Fibroblast of lung (primary cell): ENCODE results near the gene TNFSF15. TPM values are rescaled to one million over a fixed set of nuclear protein-coding genes. Genes with fewer than 3 reads are reported as not detected.

Experiments
- DNase-seq, 2 donors: peaks; one replicate each; pipeline versions ENCODE4 v3.0.0 to v3.0.0-alpha.2; 2010; ENCODE audit warnings: low read depth in 2 of 2
- H2AFZ ChIP-seq: 2 replicates; pipeline ENCODE4 v1.5.1; 2012; ENCODE audit warnings: low read length, control low read depth, inconsistent platforms
- H3K27ac ChIP-seq: 2 replicates; pipeline ENCODE4 v1.5.1; 2011; ENCODE audit warnings: low read length, control low read depth; ENCODE audit not compliant: insufficient read depth
- H3K27me3 ChIP-seq: 2 replicates; pipeline ENCODE4 v1.5.1; 2011; ENCODE audit warnings: mild to moderate bottlenecking, low read length; ENCODE audit not compliant: control insufficient read depth, insufficient read depth
- H3K36me3 ChIP-seq: 2 replicates; pipeline ENCODE4 v1.5.1; 2011; ENCODE audit warnings: low read length; ENCODE audit not compliant: control insufficient read depth, insufficient read depth
- H3K4me1 ChIP-seq: 2 replicates; pipeline ENCODE4 v1.5.1; 2011; ENCODE audit warnings: low read length; ENCODE audit not compliant: control insufficient read depth, insufficient read depth; ENCODE audit errors: extremely low read depth
- H3K4me2 ChIP-seq: 2 replicates; pipeline ENCODE4 v1.5.1; 2011; ENCODE audit warnings: low read length, control low read depth; ENCODE audit not compliant: insufficient read depth; ENCODE audit errors: extremely low read depth
- H3K4me3 ChIP-seq, 4 experiments: fragments of 200-600 bp in 1 of 4; sonication (generic) in 1 of 4; replicated peaks in 1 of 4; 2 replicates each; pipeline ENCODE4 v1.5.1; 2011 to 2016; ENCODE audit warnings: low read length in 4 of 4, low read depth in 3 of 4, mild to moderate bottlenecking in 3 of 4, control low read depth in 2 of 4, inconsistent platforms in 1 of 4, mixed read lengths in 1 of 4; ENCODE audit not compliant: insufficient read depth in 1 of 4; ENCODE audit errors: control extremely low read depth in 1 of 4
- H3K79me2 ChIP-seq: 2 replicates; pipeline ENCODE4 v1.5.1; 2012; ENCODE audit warnings: mild to moderate bottlenecking, low read length, inconsistent platforms; ENCODE audit not compliant: control insufficient read depth, insufficient read depth
- H3K9ac ChIP-seq: 2 replicates; pipeline ENCODE4 v1.5.1; 2011; ENCODE audit warnings: mild to moderate bottlenecking, low read length, control low read depth; ENCODE audit not compliant: insufficient read depth
- H3K9me3 ChIP-seq: 2 replicates; pipeline ENCODE4 v1.5.1; 2012; ENCODE audit warnings: low read depth, low read length; ENCODE audit not compliant: control insufficient read depth, insufficient read depth
- H4K20me1 ChIP-seq: 2 replicates; pipeline ENCODE4 v1.5.1; 2011; ENCODE audit warnings: low read length; ENCODE audit not compliant: control insufficient read depth, insufficient read depth; ENCODE audit errors: extremely low read depth
- CTCF ChIP-seq, 2 donors: IDR thresholded peaks in 1 of 2; conservative IDR thresholded peaks in 1 of 2; 1 replicate in 1 of 2; 2 replicates in 1 of 2; pipeline ENCODE4 v1.5.1; 2011 to 2012; ENCODE audit warnings: low read length in 2 of 2, control low read depth in 1 of 2, inconsistent platforms in 1 of 2, low read depth in 1 of 2, mild to moderate bottlenecking in 1 of 2
- EZH2 ChIP-seq: IDR thresholded peaks from 2 replicates; pipeline ENCODE4 v1.5.1; 2012; ENCODE audit warnings: low read length, control low read depth, mild to moderate bottlenecking; ENCODE audit errors: missing control alignments
- polyA plus RNA-seq, 2 donors: library from polyadenylated mRNA; depleted of rRNA in 1 of 2; stranded (reverse) in 1 of 2; unstranded in 1 of 2; fragments of >200 nt; gene quantifications; 2 replicates each; pipeline ENCODE4 v1.2.1, GENCODE V29; 2011 to 2012; ENCODE audit warnings: missing spikeins in 1 of 2
- total RNA-seq: library from RNA; depleted of rRNA; stranded (reverse); fragments of >200 nt; gene quantifications from 2 replicates; pipeline ENCODE4 v1.2.1, GENCODE V29; 2014

TNFSF15 gene
- total and polyA plus RNA-seq, 2 donors (not counting 1 experiment from before 2014, with no cell fraction given): 0.33 to 0.76 TPM

GRCh38 chr9:114756920-114757319, 48.9 kb downstream of the TNFSF15 start:
- peaks cover 12% of the 10 kb centered on the region for H3K27me3 ChIP-seq
- H4K20me1 ChIP-seq: no peaks in the 10 kb centered on the region
- no peak overlapping the region for H3K4me3 ChIP-seq
- no peak overlapping the region for H2AFZ ChIP-seq
- no peaks in the 10 kb centered on the region for H3K36me3 ChIP-seq
- no peaks in the 10 kb centered on the region for H3K79me2 ChIP-seq
- no peak for DNase-seq
- H3K4me2 ChIP-seq: no peak overlapping the region
- TF ChIP-seq CTCF (conservative IDR thresholded peaks at IDR 0.05 in 1 of 2, IDR thresholded peaks at IDR 0.05 in 1 of 2; ENCODE audit: low read depth in 1 of 2, low read length in 2 of 2): no peak
- TF ChIP-seq EZH2: no peak
- no peak overlapping the region for H3K27ac ChIP-seq
- H3K9ac ChIP-seq: no peak overlapping the region
- no peaks in the 10 kb centered on the region for H3K9me3 ChIP-seq
- no peaks in the 10 kb centered on the region for H3K4me1 ChIP-seq

- no peak for TF ChIP-seq EZH2
- Histone ChIP-seq H3K79me2 (no peaks in the 10 kb centered on the region), H3K27me3 (peaks cover 5% of the 10 kb centered on the region), H2AFZ (no peak overlapping the region), H3K36me3 (no peaks in the 10 kb centered on the region), H3K4me2 (no peak overlapping the region), H3K9me3 (no peaks in the 10 kb centered on the region), H3K4me3 (no peak overlapping the region), H3K9ac (no peak overlapping the region), H4K20me1 (no peaks in the 10 kb centered on the region), H3K4me1 (no peaks in the 10 kb centered on the region), H3K27ac (no peak overlapping the region)
- no peak for DNase-seq
These were observed 51.3 kb downstream of the TNFSF15 start for GRCh38 chr9:114754581-114754980.

GRCh38 chr9:114746591-114747346, 59.1 kb downstream of the TNFSF15 start:
- TF ChIP-seq EZH2: no peak
- no peak for TF ChIP-seq CTCF (conservative IDR thresholded peaks at IDR 0.05 in 1 of 2, IDR thresholded peaks at IDR 0.05 in 1 of 2; ENCODE audit: low read depth in 1 of 2, low read length in 2 of 2)
- H3K27me3 ChIP-seq: no peaks in the 10 kb centered on the region
- no peak overlapping the region for H3K27ac ChIP-seq
- H3K4me1 ChIP-seq: peaks cover 3% of the 10 kb centered on the region
- H3K9ac ChIP-seq: no peak overlapping the region
- H3K79me2 ChIP-seq: no peaks in the 10 kb centered on the region
- peak in 1 of 2 donors; percentile 48 for DNase-seq
- no peaks in the 10 kb centered on the region for H3K9me3 ChIP-seq
- H2AFZ ChIP-seq: no peak overlapping the region
- H3K36me3 ChIP-seq: no peaks in the 10 kb centered on the region
- no peaks in the 10 kb centered on the region for H4K20me1 ChIP-seq
- no peak overlapping the region for H3K4me2 ChIP-seq
- no peak overlapping the region for H3K4me3 ChIP-seq
